Heart left ventricle (tissue), 16 donors: ENCODE measurements around the gene PPHLN1. TPM values are rescaled to one million over a fixed set of nuclear protein-coding genes. Genes with fewer than 3 reads are reported as not detected.

Experiments
- ATAC-seq, 4 donors: fragments of 200-7000 bp; cut with Tn5 transposase; one replicate each; pipeline ENCODE4 v1.9.1; 2020 to 2022; ENCODE audit warnings: moderate library complexity in 4 of 4, mild to moderate bottlenecking in 3 of 4, moderate number of reproducible peaks in 1 of 4
- DNase-seq, 5 donors: peaks; one replicate each; pipeline ENCODE4 v3.0.0-alpha.2; 2020
- H3K27ac ChIP-seq, 12 donors: fragments of 200-600 bp; sonication (generic) in 4 of 12; one replicate each; pipeline versions ENCODE4 v1.5.0 to v1.8.0; 2016 to 2022; ENCODE audit warnings: mild to moderate bottlenecking in 2 of 12
- H3K27me3 ChIP-seq, 9 donors: fragments of 200-600 bp; sonication (generic) in 2 of 9; one replicate each; pipeline versions ENCODE4 v1.5.1 to v1.8.0; 2016 to 2022; ENCODE audit warnings: mild to moderate bottlenecking in 3 of 9
- H3K36me3 ChIP-seq, 9 donors: fragments of 200-600 bp; sonication (generic) in 2 of 9; one replicate each; pipeline versions ENCODE4 v1.5.0 to v1.8.0; 2018 to 2022; ENCODE audit warnings: mild to moderate bottlenecking in 2 of 9
- H3K4me1 ChIP-seq, 12 donors: fragments of 200-600 bp; sonication (generic) in 4 of 12; one replicate each; pipeline versions ENCODE4 v1.5.0 to v1.8.0; 2016 to 2022; ENCODE audit warnings: mild to moderate bottlenecking in 3 of 12
- H3K4me3 ChIP-seq, 12 donors: fragments of 200-600 bp; sonication (generic) in 4 of 12; one replicate each; pipeline versions ENCODE4 v1.5.0 to v1.8.0; 2017 to 2022; ENCODE audit warnings: mild to moderate bottlenecking in 9 of 12, moderate library complexity in 4 of 12
- H3K9me3 ChIP-seq, 12 donors: fragments of 200-600 bp; sonication (generic) in 4 of 12; one replicate each; pipeline versions ENCODE4 v1.5.0 to v1.8.0; 2016 to 2022; ENCODE audit warnings: mild to moderate bottlenecking in 1 of 12
- CTCF ChIP-seq, 12 donors: fragments of 200-600 bp; sonication (generic) in 4 of 12; IDR thresholded peaks; one replicate each; pipeline versions ENCODE4 v1.5.0 to v1.8.0; 2018 to 2022; ENCODE audit warnings: antibody characterized with exemption in 12 of 12, mild to moderate bottlenecking in 5 of 12
- POLR2A ChIP-seq, 2 donors: fragments of 450-650 bp; IDR thresholded peaks; one replicate each; pipeline ENCODE4 v1.6.1; 2017; ENCODE audit warnings: antibody characterized with exemption in 2 of 2, mild to moderate bottlenecking in 2 of 2, moderate library complexity in 2 of 2
- WGBS, 4 donors: extraction: QIAGEN DNeasy Blood & Tissue Kit in 2 of 4; methylation state at CpG; one replicate each; pipeline versions ENCODE4 v1.1.5 to v1.1.7; 2013 to 2018; 5-methylcytosine and 5-hydroxymethylcytosine counted together
- intact Hi-C, 10 donors: fragments of 100-400 bp; cut with DNase I; formaldehyde crosslinking; loops; one replicate each; pipeline versions ENCODE4 v1.11.1 to v1.14.2; 2022
- polyA plus RNA-seq, 2 donors: library from polyadenylated mRNA; stranded (reverse); fragments of 200-250 nt; gene quantifications; one replicate each; pipeline ENCODE4 v1.2.3, GENCODE V29; 2013
- total RNA-seq, 9 donors: library from RNA; depleted of rRNA in 2 of 9; stranded (reverse); fragments of >200 nt in 2 of 9; fragmentation: NEBNext Ultra II Directional in 3 of 9; extraction: Animal tissue kit (Norgen Biotek cat#: 25700) in 3 of 9; gene quantifications; one replicate each; pipeline versions ENCODE4 v1.1.0 to v1.2.4, GENCODE V29; 2016 to 2023
- donor health status: ischemic (EF 13 %, LVEDD 7.1; RV severe dilation, severe dysfunction).
- donor health status: healthy with polysubstance abuse.
- donor health status: DM: no; HTN: yes; CAD: no.
- donor health status: DM: no; HTN: no; CAD: no.
- donor health status: ischemic (EF 25% LVEDD 6.9; RV normal size, moderate dysfunction).
- donor health status: ischemic (EF 25% LVEDD 5.7; RV mildly dilated, moderate dysfunction).
- donor health status: healthy.
- donor health status: DM: yes; HTN: yes; CAD: no.
- donor health status: ischemic (EF 35%, LVEDD 5.7; RV mildly dilated, moderate dysfunction).
- donor health status: nonischemic (EF 11% LVEDD 7.7; RV severe dilation, severe dysfunction).
- donor health status: DM: yes; HTN: yes; CAD: no.
- donor health status: PGD.
- donor health status: ischemic (EF 29% LVEDD 5.4; RV normal size, mild dysfunction).
- donor health status: nonischemic (EF 23%, LVEDD 6.1; RV moderate dilation, normal function).

PPHLN1 gene
- total and polyA plus RNA-seq, 11 donors: 21.4 to 41.1 (median 35.6) TPM

GRCh38 chr12:42445891-42446290 lies 119.9 kb downstream of the PPHLN1 start:
- WGBS, 4 donors: 91 to 98% (median 97%) methylated on average over 16 of the region's 16 CpGs
- Histone ChIP-seq H3K36me3 (peaks cover 0 to 54% (median 37%) of the 10 kb centered on the region in 9 donors), H3K4me3 (no peak overlapping the region), H3K27me3 (no peaks in the 10 kb centered on the region), H3K4me1 (peaks cover 0 to 11% (median 1%) of the 10 kb centered on the region in 12 donors), H3K9me3 (peaks cover 0 to 18% (median 0%) of the 10 kb centered on the region in 12 donors), H3K27ac (no peak overlapping the region)
- no peak for TF ChIP-seq CTCF (IDR thresholded peaks at IDR 0.05)
- no peak for TF ChIP-seq POLR2A (IDR thresholded peaks at IDR 0.05)
- intact Hi-C loops: no loop called here
- ATAC-seq (no peak), DNase-seq (no peak)

GRCh38 chr12:42446761-42447160 lies 120.8 kb downstream of the PPHLN1 start:
- Histone ChIP-seq H3K27ac (no peak overlapping the region), H3K36me3 (peaks cover 0 to 45% (median 30%) of the 10 kb centered on the region in 9 donors), H3K4me3 (no peak overlapping the region), H3K27me3 (no peaks in the 10 kb centered on the region), H3K4me1 (peaks cover 0 to 11% (median 1%) of the 10 kb centered on the region in 12 donors), H3K9me3 (peaks cover 0 to 18% (median 0%) of the 10 kb centered on the region in 12 donors)
- peak in 1 of 4 donors; percentile 28 for ATAC-seq
- TF ChIP-seq CTCF (IDR thresholded peaks at IDR 0.05) (no peak), POLR2A (IDR thresholded peaks at IDR 0.05) (no peak)
- intact Hi-C loops: no loop called here
- DNase-seq: no peak
- WGBS, 4 donors: 49 to 62% (median 54%) methylated on average over 6 of the region's 6 CpGs

- Histone ChIP-seq H3K4me1 (peaks cover 0 to 11% (median 1%) of the 10 kb centered on the region in 12 donors), H3K27me3 (no peaks in the 10 kb centered on the region), H3K27ac (no peak overlapping the region), H3K4me3 (no peak overlapping the region), H3K9me3 (peaks cover 0 to 18% (median 0%) of the 10 kb centered on the region in 12 donors), H3K36me3 (peaks cover 0 to 39% (median 24%) of the 10 kb centered on the region in 9 donors)
- 63 to 73% (median 67%) methylated on average over 3 of the region's 3 CpGs for WGBS, 4 donors
- intact Hi-C loops: no loop called here
- DNase-seq (no peak), ATAC-seq (no peak)
- TF ChIP-seq POLR2A (IDR thresholded peaks at IDR 0.05) (no peak), CTCF (IDR thresholded peaks at IDR 0.05) (no peak)
Observed at GRCh38 chr12:42447371-42447786, 121.4 kb downstream of the PPHLN1 start.

GRCh38 chr12:42448841-42449240 lies 122.9 kb downstream of the PPHLN1 start:
- Histone ChIP-seq H3K36me3 (peaks cover 0 to 24% (median 15%) of the 10 kb centered on the region in 9 donors), H3K4me3 (no peak overlapping the region), H3K27me3 (no peaks in the 10 kb centered on the region), H3K4me1 (peaks cover 0 to 11% (median 1%) of the 10 kb centered on the region in 12 donors), H3K27ac (no peak overlapping the region), H3K9me3 (peaks cover 0 to 9% (median 0%) of the 10 kb centered on the region in 12 donors)
- DNase-seq: no peak
- peak in 1 of 4 donors; percentile 23 for ATAC-seq
- TF ChIP-seq CTCF (IDR thresholded peaks at IDR 0.05) (no peak), POLR2A (IDR thresholded peaks at IDR 0.05) (no peak)
- intact Hi-C loops: no loop called here
- 96 to 99% (median 98%) methylated on average over 9 of the region's 9 CpGs for WGBS, 4 donors
